ENCODE measurements around the gene HSPG2. TPM values are rescaled to one million over a fixed set of nuclear protein-coding genes. Genes with fewer than 3 reads are reported as not detected.

Gene HSPG2
- total RNA-seq, 1 donor from 2014 or later: 179 TPM

GRCh38 chr1:21843208-21843607, 93.9 kb downstream of the HSPG2 start:
- Histone ChIP-seq H3K27me3 (no peaks in the 10 kb centered on the region), H3K4me3 (no peak overlapping the region), H3K36me3 (peaks cover 5 to 92% of the 10 kb centered on the region in 2 donors), H3K9me3 (no peaks in the 10 kb centered on the region), H3K27ac (no peak overlapping the region), H3K4me1 (no peaks in the 10 kb centered on the region)
- no peak for DNase-seq (ENCODE audit: extremely low spot score in 2 of 2)
- no peak for TF ChIP-seq CTCF (IDR thresholded peaks at IDR 0.05)
- intact Hi-C loops (cut with DNase I): no loop called here

- H3K4me1 ChIP-seq: no peaks in the 10 kb centered on the region
- no peaks in the 10 kb centered on the region for H3K9me3 ChIP-seq
- H3K27me3 ChIP-seq: no peaks in the 10 kb centered on the region
- H3K36me3 ChIP-seq: peaks cover 6 to 92% of the 10 kb centered on the region in 2 donors
- H3K4me3 ChIP-seq: no peak overlapping the region
- DNase-seq (ENCODE audit: extremely low spot score in 2 of 2): no peak
- intact Hi-C loops (cut with DNase I): no loop called here
- no peak for TF ChIP-seq CTCF (IDR thresholded peaks at IDR 0.05)
- peak in 1 of 2 donors; percentile 6 for TF ChIP-seq POLR2AphosphoS5 (IDR thresholded peaks at IDR 0.05; ENCODE audit: insufficient read depth in 1 of 2, low read depth in 1 of 2)
- no peak overlapping the region for H3K27ac ChIP-seq
Measured at GRCh38 chr1:21842606-21843162, 94.4 kb downstream of the HSPG2 start.

DNA sequence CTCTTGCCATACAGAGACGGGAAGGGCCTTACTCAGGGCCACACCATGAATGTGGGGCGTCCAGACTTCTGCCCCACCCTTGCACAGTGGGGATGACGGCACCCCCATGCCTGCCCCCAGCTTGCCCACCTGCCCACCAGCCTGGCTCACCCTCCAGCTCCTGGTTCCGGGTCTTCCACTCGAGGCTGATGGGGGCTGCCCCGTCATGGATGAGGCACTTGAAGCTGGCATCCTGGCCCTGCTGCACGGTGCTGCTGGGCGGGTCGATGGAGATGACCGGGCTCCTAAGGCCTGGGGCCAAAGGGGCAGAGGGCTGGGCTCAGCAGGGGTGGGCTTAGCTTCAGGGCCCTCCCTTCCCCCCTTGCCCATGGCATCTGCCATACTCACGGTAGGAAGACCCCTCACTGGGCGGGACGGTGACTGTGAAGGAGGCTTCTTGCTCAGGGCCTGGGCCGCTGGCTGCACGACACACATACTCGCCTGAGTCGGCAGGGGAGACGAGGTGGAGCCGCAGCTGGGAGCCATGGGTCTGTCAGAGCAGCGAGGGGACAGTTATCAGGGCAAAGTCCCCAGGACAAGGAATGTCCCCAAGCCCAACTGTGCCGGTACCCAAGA, 95.2 kb downstream of the HSPG2 start:
- Histone ChIP-seq H3K4me3 (no peak overlapping the region), H3K27ac (no peak overlapping the region), H3K36me3 (peaks cover 8 to 92% of the 10 kb centered on the region in 2 donors), H3K4me1 (no peaks in the 10 kb centered on the region), H3K27me3 (no peaks in the 10 kb centered on the region), H3K9me3 (no peaks in the 10 kb centered on the region)
- no peak for TF ChIP-seq POLR2AphosphoS5 (IDR thresholded peaks at IDR 0.05; ENCODE audit: insufficient read depth in 1 of 2, low read depth in 1 of 2)
- no peak for TF ChIP-seq POLR2A (IDR thresholded peaks at IDR 0.05)
- TF ChIP-seq CTCF (IDR thresholded peaks at IDR 0.05): no peak
- intact Hi-C loops (cut with DNase I): no loop called here
- no peak for DNase-seq (ENCODE audit: extremely low spot score in 2 of 2)

DNA sequence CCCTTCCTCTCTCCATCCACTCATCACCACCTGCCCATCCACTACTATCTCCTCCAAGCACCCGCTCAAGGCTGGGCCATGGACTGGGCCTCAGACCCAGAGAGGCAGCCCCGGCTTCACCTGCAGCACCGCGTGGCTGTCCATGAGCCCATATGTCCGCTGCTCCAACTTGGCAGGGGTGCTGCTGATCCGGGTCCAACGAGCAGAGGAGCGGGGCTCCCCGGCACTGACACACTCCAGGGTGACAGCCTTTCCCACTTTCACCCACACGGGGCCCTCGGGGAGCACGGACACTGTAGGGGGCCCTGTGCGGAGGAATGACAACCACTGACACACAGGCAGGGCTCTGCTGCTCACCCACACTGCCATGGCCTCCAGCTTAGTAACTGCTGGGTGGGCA, 96.1 kb downstream of the HSPG2 start:
- no peak overlapping the region for H3K27ac ChIP-seq
- TF ChIP-seq POLR2AphosphoS5 (IDR thresholded peaks at IDR 0.05; ENCODE audit: insufficient read depth in 1 of 2, low read depth in 1 of 2): no peak
- no peak for TF ChIP-seq POLR2A (IDR thresholded peaks at IDR 0.05)
- no peak for TF ChIP-seq CTCF (IDR thresholded peaks at IDR 0.05)
- no peaks in the 10 kb centered on the region for H3K27me3 ChIP-seq
- no peaks in the 10 kb centered on the region for H3K9me3 ChIP-seq
- no peaks in the 10 kb centered on the region for H3K4me1 ChIP-seq
- no peak overlapping the region for H3K4me3 ChIP-seq
- H3K36me3 ChIP-seq: peaks cover 8 to 92% of the 10 kb centered on the region in 2 donors
- intact Hi-C loops (cut with DNase I): no loop called here
- DNase-seq (ENCODE audit: extremely low spot score in 2 of 2): no peak

- H3K4me1 ChIP-seq: no peaks in the 10 kb centered on the region
- intact Hi-C loops (cut with DNase I): no loop called here
- no peak overlapping the region for H3K4me3 ChIP-seq
- DNase-seq (ENCODE audit: extremely low spot score in 2 of 2): no peak
- H3K9me3 ChIP-seq: no peaks in the 10 kb centered on the region
- TF ChIP-seq POLR2A (IDR thresholded peaks at IDR 0.05) (no peak), POLR2AphosphoS5 (IDR thresholded peaks at IDR 0.05; ENCODE audit: insufficient read depth in 1 of 2, low read depth in 1 of 2) (no peak), CTCF (IDR thresholded peaks at IDR 0.05) (no peak)
- H3K27me3 ChIP-seq: no peaks in the 10 kb centered on the region
- peaks cover 13 to 92% of the 10 kb centered on the region in 2 donors for H3K36me3 ChIP-seq
- no peak overlapping the region for H3K27ac ChIP-seq
Measured at GRCh38 chr1:21839337-21840037, 97.6 kb downstream of the HSPG2 start.
